ENCODE results near the gene DYNC2LI1.

GRCh38 chr2:43854671-43855070, 80.8 kb downstream of the DYNC2LI1 start:
- TF ChIP-seq POLR2A (IDR thresholded peaks at IDR 0.05) = no peak
- TF ChIP-seq POLR2AphosphoS5 (IDR thresholded peaks at IDR 0.05) = no peak
- no peak for TF ChIP-seq CTCF (IDR thresholded peaks at IDR 0.05)
